Activated CD8-positive, alpha-beta memory T cell treated with anti-CD3 and anti-CD28 coated beads, Interleukin-2, amount 50 U/mL, for 48 hours (primary cell): ENCODE measurements around the gene PAPOLG.

ENCODE experiments used
- DNase-seq: peaks from one replicate; pipeline ENCODE4 v3.0.0-alpha.2; 2020

PAPOLG gene

DNA sequence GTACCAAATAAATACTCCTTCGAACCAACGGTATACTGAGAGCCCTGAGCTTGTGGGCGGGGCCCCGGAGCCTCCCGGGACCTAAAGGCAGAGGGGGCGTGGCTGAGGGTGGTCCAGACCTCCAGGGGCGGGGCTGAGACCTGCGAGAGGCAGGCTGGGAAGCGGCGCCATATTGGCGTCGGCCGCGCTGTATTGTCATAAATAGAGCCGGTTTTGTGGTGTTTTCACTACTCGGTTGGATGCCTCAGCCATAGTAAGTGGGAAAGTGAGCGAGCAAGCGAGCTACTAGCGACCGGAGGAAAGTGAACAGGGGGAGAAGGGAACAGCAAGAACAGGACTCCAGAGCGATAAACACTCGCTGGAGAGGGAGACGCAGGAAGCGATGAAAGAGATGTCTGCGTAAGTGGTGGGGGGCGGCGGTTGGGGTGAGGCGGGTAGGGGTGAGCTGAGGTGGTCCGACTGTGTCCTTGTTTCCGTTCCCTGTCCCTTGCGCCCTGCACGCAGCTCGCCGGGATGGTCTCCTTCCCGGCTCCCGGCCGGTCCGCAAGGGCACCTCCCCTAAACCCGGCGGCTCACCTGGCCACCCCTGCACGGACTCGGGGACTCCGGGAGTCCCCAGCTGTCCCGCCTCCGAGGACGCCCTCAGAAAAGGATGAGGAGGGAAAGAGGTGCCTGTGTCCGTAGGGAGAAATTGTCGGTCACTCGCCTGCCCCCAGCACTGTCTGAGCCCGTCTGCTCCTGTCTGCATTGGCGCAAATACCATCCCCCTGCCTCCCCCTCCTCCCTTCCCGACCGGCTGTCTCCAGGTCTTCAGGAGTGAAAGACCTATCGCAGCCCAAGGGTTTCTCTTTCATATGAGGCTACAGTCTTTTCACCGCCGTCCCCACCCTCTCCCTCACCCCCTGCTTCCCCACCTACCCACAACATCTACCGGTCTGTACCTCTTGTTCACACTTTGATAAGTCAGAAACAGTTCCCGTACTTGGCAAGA, at the start of gene PAPOLG:
TSS of gene PAPOLG (plus strand) at position 172 of the 991 bp plus-strand sequence. CDS start at position 383, 211 bp downstream.
- peak; percentile 97 for DNase-seq

DNA sequence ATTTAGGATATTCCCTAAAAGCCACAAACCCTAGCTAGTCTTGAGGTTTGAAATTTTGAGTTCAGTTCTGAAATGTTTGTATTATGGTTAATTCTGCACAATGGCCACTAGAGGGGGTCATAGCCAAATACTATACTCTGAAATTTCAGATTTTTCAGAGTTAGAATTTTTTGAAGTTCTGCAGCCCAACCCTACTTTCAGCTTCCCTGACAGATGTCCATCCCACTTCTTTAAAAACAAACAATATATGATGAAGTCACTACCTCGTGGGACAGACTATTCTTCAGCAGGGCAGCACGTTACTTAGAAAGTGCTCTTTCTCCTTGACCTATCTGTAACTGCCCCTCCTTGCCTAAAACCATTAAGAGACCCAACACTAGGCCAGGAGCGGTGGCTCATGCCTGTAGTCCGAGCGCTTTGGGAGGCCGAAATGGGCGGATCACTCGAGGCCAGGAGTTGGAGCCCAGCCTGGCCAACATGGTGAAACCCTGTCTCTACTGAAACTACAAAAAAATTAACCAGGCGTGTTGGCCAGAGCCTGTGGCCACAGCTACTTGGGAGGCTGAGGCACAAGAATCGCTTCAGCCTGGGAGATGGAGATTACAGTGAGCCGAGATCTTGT, 48.2 kb upstream of the PAPOLG start:
- peak; percentile 45 for DNase-seq

DNA sequence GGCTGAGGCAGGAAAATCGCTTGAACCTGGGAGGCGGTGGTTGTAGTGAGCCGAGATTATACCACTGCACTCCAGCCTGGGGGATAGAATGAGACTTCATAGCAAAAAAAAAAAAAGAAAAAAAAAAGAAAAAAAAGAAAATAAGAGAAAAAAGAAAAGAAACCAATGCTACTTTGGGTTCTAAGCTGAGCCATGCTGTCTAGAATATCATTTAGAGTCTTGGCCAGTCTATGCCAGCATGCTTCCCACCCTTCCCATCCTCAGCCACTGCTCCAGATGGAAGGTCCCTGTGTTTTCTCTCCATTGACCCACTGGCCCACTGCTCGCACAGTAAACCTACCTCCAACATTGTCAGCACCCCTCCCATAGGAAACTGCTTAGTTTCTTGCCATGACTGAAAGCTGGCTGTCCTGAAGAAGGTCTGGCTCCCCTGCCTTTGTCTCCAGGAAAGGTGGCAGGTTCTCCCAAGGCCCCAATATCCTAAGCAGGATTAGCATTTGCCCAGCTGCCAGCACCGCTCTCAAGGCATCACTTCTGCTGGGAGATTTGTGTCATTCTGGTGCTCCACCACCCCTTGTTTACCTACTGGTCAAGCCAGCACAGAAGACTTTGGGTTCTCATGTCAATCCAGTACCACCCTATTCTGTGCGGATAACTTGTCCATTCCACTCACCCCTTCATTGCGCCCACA, 47.3 kb upstream of the PAPOLG start:
- DNase-seq = peak; percentile 35

DNA sequence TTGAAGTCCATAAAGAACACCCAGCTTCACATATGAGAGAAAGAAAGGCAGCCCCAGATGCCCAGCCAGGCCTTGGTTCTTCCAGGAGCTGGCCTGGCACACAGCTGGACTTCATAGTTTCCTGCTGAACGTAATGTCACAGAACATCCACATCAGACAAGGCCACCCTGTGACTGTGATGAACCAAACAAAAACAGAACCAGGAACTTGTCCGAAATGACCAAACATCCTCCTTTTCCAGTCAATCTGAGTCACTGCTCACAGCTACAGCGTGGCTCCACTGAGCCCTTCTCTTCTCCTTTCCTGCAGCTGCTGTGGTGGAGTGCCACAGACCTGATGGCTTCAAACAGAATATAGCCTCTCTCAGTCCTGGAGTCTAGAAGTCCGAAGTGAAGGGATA, 45.4 kb upstream of the PAPOLG start:
- no peak for DNase-seq

DNA sequence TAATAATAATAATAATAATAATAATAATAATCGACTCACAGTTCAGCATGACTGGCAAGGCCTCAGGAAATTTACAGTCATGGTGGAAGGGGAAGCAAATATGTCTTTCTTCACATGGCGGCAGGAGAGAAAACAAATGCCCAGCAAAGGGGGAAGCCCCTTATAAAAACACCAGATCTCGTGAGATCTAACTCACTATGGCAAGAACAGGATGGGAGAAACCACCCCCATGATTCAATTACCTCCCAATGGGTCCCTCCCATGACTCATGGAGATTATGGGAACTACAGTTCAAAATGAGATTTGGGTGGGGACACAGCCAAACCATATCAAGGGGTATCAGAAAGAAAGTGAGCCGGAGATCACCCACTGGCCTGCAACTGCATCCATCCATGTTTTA, 40.5 kb upstream of the PAPOLG start:
- no peak for DNase-seq

DNA sequence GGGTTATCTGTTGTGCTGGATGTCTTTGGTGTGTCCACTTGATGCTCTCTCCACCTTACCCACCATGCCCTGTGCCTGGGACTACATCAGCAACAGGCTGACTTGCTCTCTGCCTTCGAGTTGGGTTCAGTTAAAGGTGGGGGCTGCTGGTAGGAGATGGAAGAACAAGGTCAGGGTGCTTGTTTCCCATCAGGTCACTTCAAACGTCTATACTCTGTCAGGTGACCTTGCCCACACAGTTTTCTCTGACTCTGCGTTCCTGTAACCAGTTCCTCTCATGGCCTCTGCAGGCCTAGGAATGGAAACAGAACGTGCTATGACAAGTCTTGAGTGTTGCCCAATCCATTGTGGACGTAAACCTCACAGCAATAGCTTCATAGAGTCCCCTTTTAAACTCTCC, 38.4 kb upstream of the PAPOLG start:
- no peak for DNase-seq

DNA sequence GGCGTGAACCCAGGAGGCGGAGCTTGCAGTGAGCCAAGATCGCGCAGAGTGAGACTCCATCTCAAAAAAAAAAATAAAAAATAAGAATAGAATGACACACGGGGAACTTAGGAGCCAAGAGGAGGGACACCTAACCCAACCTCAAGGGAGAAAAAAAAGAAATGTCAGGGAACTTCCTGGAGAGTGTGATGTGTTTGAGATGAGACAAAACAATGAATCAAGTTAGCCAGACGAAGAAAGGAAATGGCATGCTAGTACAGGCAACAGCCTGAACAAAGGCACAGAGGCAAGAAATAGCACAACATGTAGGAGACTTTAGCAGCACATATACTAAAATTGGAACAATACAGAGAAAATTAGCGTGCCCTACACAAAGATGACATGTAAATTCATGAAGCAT, 36.7 kb upstream of the PAPOLG start:
- DNase-seq = no peak

DNA sequence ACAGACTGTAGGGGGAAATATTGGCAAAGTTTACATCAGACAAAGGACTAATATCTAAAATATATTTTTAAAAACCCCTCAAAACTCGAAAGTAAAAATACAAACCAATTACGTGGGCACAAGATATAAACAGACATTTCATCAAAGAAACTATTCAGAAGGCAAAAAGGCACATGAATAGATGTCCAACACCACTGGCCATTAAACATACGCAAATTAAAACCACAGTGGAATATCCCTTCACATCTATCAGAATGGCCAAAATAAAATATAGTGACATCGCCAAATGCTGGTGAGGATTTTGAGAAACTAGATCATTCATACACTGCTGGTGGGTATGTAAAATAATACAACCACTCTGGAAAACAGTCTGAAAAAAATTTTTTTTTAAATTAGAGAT, 30.6 kb upstream of the PAPOLG start:
- DNase-seq = no peak

DNA sequence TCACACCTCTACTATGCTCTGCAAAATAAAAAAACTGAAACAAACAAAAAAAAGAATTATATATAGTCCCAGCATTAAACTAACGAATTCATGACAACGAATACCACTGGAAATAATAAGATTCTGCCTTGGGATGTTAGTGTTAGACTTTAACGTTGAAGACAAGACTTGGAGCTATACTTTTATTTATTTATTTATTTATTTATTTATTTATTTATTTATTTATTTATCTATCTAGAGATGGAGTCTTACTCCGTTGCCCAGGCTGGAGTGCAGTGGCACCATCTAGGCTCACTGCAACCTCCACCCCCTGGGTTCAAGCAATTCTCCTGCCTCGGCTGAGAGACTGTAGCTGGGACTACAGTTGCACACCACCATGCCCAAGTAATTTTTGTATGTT, 27.2 kb upstream of the PAPOLG start:
- DNase-seq = no peak

DNA sequence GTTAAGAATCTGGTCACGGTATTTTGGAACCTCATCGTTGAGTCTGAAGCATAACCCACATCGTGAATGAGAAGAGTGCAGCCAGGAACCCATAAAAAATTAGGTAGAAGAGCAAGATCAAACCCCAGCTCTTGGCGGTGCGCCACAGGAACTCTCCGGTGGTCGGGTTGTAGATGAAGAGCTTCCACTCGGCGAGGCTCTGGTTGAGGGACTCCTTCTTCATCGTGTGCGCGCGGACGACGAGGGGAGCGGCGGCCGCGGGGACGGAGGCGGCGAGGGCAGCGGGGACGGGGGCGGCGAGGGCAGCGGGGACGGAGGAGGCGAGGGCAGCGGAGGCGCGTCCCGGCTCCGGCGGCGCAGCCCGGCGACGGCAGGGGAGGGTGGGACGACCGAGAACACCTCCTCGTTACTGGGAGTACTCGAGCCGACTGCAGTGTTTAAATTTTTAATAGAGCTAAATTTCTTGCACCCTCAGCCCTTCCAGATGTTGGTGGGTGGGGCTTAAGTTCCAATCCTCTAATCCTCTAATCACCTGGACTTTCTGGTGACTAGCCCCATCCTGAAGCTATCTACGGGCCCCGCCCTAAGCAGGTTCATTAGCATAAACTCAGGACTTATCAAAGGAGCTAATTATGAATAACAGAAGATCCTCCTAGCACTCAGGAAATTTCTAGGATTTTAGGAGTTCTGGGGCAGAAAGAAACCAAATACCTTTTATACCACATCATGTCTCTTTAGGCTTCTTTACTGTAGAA, 20.4 kb upstream of the PAPOLG start:
- peak; percentile 57 for DNase-seq

DNA sequence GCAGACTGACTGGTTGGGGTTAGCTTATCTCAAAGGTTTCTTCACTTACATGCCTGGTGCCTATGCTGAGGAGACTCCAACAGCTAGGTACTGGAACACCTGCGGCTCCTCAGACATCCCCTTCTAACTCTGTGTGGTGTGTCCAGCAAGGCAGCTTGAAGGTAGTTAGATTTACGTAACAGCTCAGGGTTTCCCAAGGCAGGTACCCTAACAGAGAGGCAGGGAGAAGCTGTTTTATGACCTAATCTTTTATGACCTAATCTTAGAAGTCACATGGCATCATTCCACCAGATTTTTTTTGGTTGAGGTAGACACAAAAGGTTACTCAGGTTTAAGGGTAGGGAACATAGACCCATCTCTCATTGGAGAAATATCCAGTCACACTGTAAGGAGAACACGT, 17.4 kb upstream of the PAPOLG start:
- DNase-seq = no peak

DNA sequence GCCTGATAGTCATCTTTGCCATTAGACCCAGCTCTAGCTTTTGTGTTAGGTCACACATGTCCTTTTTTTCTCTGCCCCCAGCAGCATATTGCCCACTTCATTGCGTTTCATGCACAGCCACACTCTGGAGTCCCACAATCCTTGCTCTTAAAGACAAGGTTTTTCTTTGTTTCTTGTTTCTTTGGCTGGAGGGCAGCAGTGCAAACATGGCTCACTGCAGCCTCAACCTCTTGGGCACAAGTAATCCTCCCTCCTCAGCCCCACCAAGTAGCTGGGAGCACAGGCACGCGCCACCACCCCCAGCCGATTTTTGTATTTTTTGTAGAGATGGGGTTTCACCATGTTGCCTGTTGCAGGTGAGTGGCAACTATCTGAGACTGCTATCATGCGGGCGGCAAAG, 16.9 kb upstream of the PAPOLG start:
- no peak for DNase-seq

DNA sequence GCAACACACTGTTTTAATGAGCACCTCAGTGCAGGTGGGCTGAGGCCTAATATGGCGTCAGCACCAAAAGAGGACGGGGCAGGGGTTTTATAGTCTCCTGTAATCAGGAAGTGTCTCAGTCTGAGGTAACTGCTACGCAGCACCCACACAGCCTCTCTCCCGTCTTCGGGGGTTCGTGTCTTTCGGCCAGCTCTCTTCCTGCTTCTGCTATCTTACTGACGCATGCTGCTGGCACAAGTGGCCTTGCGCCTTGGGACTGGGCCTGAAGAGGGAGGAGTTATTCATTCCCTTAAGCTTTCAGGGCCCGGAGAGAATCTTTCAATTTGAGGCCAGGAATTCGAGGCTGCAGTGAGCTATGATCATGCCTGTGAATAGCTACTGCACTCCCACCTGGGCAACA, 14.5 kb upstream of the PAPOLG start:
- peak; percentile 33 for DNase-seq

DNA sequence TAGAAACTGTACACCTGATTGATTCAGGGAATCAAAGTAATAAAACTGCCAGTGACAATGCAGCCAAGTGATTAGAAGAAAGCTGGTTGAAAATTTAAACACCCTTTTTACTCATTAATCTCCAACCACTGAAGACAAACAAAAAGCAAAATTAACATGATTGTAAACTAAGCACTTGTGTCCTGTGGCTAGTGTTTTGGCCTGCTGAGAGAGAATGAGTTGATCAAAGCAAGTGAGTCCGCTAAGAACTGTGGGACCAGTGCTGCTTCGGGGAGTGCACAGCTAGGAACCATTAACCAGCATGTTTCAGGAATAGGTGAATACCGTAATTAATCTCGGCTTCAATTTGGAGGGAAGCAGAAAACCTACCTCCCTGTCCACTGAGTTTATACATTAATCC, 13.6 kb upstream of the PAPOLG start:
- DNase-seq = no peak

DNA sequence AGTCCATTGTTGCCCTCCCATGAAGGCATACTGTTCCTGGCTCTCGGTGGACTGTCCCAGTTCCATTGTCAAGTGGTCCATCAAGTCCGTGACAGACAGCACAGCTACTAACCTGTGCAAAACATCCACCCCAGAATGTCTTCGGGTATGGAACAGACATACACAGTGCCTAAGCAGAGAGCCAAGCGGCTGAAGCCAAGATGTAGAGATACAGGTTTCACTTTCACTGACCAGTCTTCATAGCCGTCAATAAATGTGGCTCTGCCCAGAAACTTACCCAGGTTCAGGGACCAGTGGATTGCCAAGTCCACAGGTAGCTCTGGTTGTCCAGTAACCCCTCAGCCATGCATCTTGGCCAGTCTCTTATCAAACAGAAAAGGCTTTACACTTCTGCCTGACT, 10.7 kb upstream of the PAPOLG start:
- DNase-seq = peak; percentile 38

DNA sequence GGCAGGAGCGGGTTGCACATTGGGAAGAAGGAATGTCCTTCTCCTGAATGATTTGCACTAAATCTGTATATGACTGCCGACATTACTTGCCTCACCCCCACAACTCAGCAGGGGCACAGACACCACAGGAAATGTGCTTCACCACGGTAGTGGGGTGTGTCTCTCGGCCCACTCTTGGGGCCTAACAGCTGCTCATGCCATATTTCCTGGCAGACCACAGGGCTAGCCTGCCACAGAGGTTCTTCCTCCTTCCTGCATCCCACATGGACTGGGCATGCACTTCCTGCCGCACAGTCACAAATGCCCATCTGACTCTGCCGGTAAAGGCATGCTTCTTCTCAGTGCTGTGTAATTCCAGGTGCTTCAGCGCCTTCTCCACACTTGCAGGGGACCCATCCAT, 10.3 kb upstream of the PAPOLG start:
- DNase-seq = peak; percentile 52

DNA sequence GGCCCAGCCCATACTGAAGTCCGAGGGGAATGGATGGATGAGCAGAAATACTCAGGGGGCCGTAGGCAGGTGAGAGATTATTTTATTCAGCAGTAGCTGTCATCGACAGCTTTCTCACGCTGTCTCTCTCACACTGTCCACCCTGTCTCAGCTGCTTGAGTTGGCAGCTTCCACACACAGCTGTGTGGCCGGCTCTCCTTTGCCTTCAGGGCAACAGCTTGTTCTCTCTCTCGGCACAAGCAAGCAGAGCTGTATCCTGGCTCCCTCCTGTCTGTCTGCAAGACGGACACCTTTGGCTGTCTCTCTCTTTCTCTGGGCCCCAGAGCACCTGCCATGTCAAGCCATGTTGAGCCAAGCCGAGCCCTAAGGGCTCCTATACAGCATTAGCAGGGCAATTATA, 9.8 kb upstream of the PAPOLG start:
- DNase-seq = no peak

DNA sequence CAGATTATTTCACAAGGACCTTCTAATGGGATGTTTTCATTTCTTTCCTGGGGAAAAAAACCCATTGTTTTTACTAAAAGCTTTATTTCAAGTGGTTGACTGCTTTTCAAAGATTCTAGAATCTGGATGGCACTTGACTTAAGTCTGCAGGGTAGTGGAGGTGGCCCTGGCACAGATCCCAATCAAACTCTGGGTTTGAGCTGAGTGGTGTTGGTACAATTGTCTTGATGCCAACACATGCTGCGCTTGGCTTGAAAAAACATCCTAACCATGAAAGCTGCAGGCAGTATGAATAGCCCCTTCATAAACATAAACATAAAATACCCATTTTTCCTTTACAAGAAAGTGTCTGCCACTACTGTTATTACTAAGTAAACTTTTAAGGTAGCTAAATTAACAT, 3.6 kb downstream of the PAPOLG start:
- no peak for DNase-seq

DNA sequence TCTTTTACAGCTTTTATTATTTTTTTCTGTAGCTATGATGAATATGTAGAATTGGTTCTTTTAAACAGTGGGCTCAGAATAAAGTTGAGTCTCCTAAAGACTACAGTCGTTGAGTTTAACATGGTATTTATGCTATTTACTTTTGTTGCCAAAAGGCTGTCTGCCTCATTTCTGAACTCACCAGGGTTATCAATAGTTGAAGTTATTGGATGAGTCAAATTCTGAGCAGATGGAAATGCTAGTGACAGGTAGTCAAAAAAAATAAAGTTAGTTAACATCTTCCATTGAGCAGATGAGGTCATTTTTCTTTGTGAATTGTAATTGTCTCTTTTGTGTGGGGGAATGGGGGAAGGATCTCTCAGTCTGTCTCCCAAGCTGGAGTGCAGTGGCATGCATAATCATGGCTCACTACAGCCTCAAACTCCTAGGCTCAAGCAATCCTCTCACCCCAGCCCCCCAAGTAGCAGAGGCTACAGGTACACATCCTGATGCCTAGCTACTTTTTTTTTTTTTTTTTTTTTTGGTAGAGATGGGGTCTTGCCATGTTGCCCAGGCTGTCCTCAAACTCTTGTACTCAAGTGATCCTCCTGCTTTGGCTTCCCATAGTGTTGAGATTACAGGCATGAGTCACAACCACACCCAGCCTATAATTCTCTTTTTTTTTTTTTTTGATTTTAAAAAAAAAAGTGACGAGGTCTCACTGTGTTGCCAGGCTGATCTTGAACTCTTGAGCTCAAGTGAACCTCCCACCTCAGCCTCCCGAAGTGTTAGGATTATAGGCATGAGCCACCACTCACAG, 8.9 kb downstream of the PAPOLG start:
- no peak for DNase-seq

DNA sequence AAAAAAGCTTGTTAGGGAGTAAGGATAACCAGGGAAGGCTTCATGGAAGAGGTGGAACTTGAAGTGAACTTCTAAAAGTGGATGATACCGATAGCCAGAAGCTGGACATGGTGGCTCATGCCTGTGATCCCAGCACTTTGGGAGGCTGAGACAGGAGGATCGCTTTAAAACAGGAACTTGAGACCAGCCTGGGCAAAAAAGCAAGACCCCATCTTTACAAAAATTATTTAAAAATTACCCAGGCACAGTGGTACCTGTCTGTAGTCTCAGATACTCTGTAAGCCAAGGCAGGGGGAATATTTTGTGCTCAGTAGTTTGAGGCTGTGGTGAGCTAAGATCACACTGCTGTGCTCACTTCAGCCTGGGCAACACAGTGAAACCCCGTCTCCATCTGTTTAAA, 10.2 kb downstream of the PAPOLG start:
- no peak for DNase-seq

DNA sequence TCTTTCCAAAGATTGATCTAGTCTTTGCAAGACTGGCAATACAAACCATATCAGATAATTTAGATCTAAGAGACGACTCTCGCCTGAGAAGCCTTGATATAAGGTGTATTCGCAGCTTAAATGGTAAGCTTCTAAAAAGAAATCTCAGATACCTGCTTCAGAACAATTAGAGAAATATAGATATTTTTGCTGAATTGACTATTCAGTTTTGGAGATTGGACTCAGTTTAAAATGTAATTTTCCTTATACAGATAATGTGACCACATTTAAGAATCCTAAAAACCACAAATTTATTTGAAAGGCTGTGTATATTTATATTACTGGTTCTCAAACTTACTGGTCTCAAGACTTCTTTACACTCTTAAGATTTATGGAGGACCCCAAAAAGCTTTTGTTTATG, 15.4 kb downstream of the PAPOLG start:
- no peak for DNase-seq

DNA sequence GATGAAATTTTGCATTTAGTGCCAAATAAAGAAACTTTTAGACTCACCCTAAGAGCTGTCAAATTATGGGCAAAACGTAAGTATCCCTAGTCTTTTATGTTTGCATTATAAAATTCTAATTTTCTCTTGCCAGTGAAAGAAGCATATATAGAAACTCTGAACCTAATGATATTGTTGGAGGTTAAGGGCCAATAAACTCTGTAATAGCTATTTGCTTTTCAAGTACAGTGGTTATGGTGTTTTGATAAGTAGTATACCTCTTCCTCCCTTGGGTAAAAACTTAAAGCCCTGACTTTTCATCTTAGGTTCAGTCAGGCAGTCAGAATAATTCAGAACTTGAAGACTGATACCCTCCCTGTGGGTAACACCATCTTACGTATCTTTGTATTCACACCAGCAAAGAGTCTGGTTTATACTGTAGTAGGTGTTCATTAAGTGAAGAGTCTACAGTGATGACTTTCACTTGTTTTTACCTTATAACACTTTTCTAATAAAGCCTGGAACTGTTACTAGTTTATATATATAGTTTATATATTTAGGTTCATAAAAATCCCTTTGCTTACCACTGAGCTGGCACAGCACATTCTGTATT, 19.1 kb downstream of the PAPOLG start:
- no peak for DNase-seq
